HepG2 (cell line): Measurements from ENCODE around the gene CLTA. TPM values are rescaled to one million over a fixed set of nuclear protein-coding genes. Genes with fewer than 3 reads are reported as not detected.

Source experiments
- ATAC-seq: fragments of 200-7000 bp; cut with Tn5 transposase; 3 replicates; pipeline ENCODE4 v1.9.1; 2020; ENCODE audit warnings: mild to moderate bottlenecking, moderate library complexity
- BruUV-seq: library from RNA; stranded (reverse); fragments of 400-500 nt; replicated peaks from 2 replicates; lab custom pipeline; 2021; lab: Mats Ljungman, UMichigan
- CTCF ChIA-PET: fragments of 300-600 bp; formaldehyde crosslinking; extraction: SDS; loops from one replicate; lab custom pipeline; 2021; ENCODE audit warnings: low total read pairs, inconsistent platforms, low intra/inter-chr PET ratio; lab: Yijun Ruan, JAX
- POLR2A ChIA-PET: fragments of 350-600 bp; sonication (Branson Sonifier 250); formaldehyde crosslinking; loops from one replicate; lab custom pipeline; 2020; ENCODE audit warnings: antibody characterized with exemption, inconsistent platforms; lab: Yijun Ruan, JAX
- DNase-seq: peaks from one replicate; pipeline ENCODE4 v3.0.0-alpha.2; 2015; ENCODE audit warnings: low spot score
- FAIRE-seq: peaks from 3 replicates; lab custom pipeline; 2011; peaks lifted over from hg19 to GRCh38; lab: Jason Lieb, UNC
- H2AFZ ChIP-seq: one replicate; pipeline ENCODE4 v1.6.1; 2011; ENCODE audit warnings: low read length, inconsistent platforms
- H3K27ac ChIP-seq: fragments of 300-600 bp; 3 replicates; pipeline ENCODE4 v1.8.0; 2011; ENCODE audit warnings: mixed run types, mild to moderate bottlenecking, mixed read lengths, low read length, inconsistent platforms; ENCODE audit not compliant: insufficient read depth; ENCODE audit errors: extremely low read length
- H3K27me3 ChIP-seq, 2 experiments: fragments of 200-600 bp in 1 of 2; 2 replicates in 1 of 2; 3 replicates in 1 of 2; pipeline versions ENCODE4 v1.6.0 to v1.8.0; 2011; ENCODE audit warnings: low read length in 2 of 2, mild to moderate bottlenecking in 2 of 2, moderate library complexity in 2 of 2, inconsistent platforms in 1 of 2; ENCODE audit not compliant: insufficient read depth in 2 of 2, control insufficient read depth in 1 of 2
- H3K36me3 ChIP-seq, 2 experiments: fragments of 200-600 bp in 1 of 2; replicated peaks in 1 of 2; 2 replicates in 1 of 2; 3 replicates in 1 of 2; pipeline versions ENCODE4 v1.5.1 to v1.8.0; 2011; ENCODE audit warnings: low read length in 2 of 2, inconsistent platforms in 1 of 2; ENCODE audit not compliant: insufficient read depth in 2 of 2, control insufficient read depth in 1 of 2
- H3K4me1 ChIP-seq: 2 replicates; pipeline ENCODE4 v1.5.1; 2012; ENCODE audit warnings: low read length, inconsistent platforms; ENCODE audit not compliant: insufficient read depth
- H3K4me2 ChIP-seq: 2 replicates; pipeline ENCODE4 v1.6.0; 2011; ENCODE audit warnings: low read depth, low read length, inconsistent platforms
- H3K4me3 ChIP-seq, 3 experiments: fragments of 200-600 bp in 1 of 3; sonication (generic), shearing (Covaris generic) in 1 of 3; replicated peaks in 1 of 3; 2 replicates each; pipeline ENCODE4 v1.5.1; 2011 to 2016; ENCODE audit warnings: low read length in 3 of 3, inconsistent platforms in 2 of 3, low read depth in 2 of 3, mild to moderate bottlenecking in 2 of 3, control low read depth in 1 of 3, mixed read lengths in 1 of 3; ENCODE audit not compliant: insufficient read depth in 1 of 3
- H3K79me2 ChIP-seq: one replicate; pipeline ENCODE4 v1.6.1; 2011; ENCODE audit warnings: low read length, inconsistent platforms; ENCODE audit not compliant: insufficient read depth
- H3K9ac ChIP-seq: 2 replicates; pipeline ENCODE4 v1.6.0; 2011; ENCODE audit warnings: mild to moderate bottlenecking, low read depth, low read length, inconsistent platforms; ENCODE audit not compliant: insufficient read depth
- H3K9me3 ChIP-seq: 2 replicates; pipeline ENCODE4 v1.5.1; 2012; ENCODE audit warnings: mild to moderate bottlenecking, low read length
- H4K20me1 ChIP-seq: 2 replicates; pipeline ENCODE4 v1.6.0; 2011; ENCODE audit warnings: inconsistent platforms, mild to moderate bottlenecking, low read length, moderate library complexity; ENCODE audit not compliant: insufficient read depth
- MXD4 ChIP-seq: IDR thresholded peaks from 2 replicates; pipeline ENCODE4 v1.6.1; 2016; ENCODE audit warnings: mild to moderate bottlenecking, missing biosample characterization, missing genetic modification reagents
- RBM39 ChIP-seq: fragments of 200-400 bp; formaldehyde crosslinking; IDR thresholded peaks from one replicate; pipeline ENCODE4 v1.6.1; 2018; ENCODE audit warnings: antibody characterized with exemption, mild to moderate bottlenecking, low read depth, low read length; ENCODE audit not compliant: poor library complexity, severe bottlenecking
- SRF ChIP-seq: IDR thresholded peaks from 2 replicates; pipeline ENCODE4 v1.6.1; 2011; ENCODE audit warnings: mild to moderate bottlenecking, low read depth, low read length, moderate library complexity
- ZBTB7B ChIP-seq: sonication (generic); formaldehyde crosslinking; IDR thresholded peaks from 2 replicates; pipeline ENCODE4 v1.4.0; 2020; ENCODE audit warnings: missing genetic modification reagents
- ZMYM3 ChIP-seq: sonication (generic); formaldehyde crosslinking; IDR thresholded peaks from 2 replicates; pipeline ENCODE4 v1.5.1; 2020; ENCODE audit warnings: mild to moderate bottlenecking, missing genetic modification reagents
- ZNF629 ChIP-seq: sonication (generic); formaldehyde crosslinking; conservative IDR thresholded peaks from 2 replicates; pipeline ENCODE4 v1.5.0; 2020; ENCODE audit warnings: missing genetic modification reagents
- ZNF713 ChIP-seq: sonication (generic); formaldehyde crosslinking; IDR thresholded peaks from 2 replicates; pipeline ENCODE4 v1.4.0; 2020; ENCODE audit warnings: mild to moderate bottlenecking, missing genetic modification reagents
- WGBS: methylation state at CpG from one replicate; pipeline ENCODE4 v1.1.6; 2017; ENCODE audit warnings: low lambda C conversion rate; 5-methylcytosine and 5-hydroxymethylcytosine counted together
- in situ Hi-C: cut with HindIII; loops from 2 replicates; pipeline ENCODE4 v1.10.0; 2017; ENCODE audit warnings: low pct_unique_long_range_greater_than_20kb; ENCODE audit not compliant: extremely low pct_ligation_motif_present
- intact Hi-C: fragments of 100-400 bp; cut with micrococcal nuclease; formaldehyde crosslinking; loops from one replicate; pipeline ENCODE4 v1.10.0; 2022; ENCODE audit not compliant: unreplicated experiment
- polyA plus RNA-seq, 8 experiments: library from polyadenylated mRNA; depleted of rRNA in 3 of 8; stranded (reverse) in 7 of 8; unstranded in 1 of 8; fragments of >200 nt; fragmentation: Illumina TruSeq in 4 of 8; extraction: Trizol in 4 of 8; gene quantifications; 2 replicates each; pipeline versions ENCODE4 v1.2.1 to v1.2.3, GENCODE V29; 2011 to 2016; ENCODE audit warnings: low read depth in 4 of 8, missing spikeins in 1 of 8, mixed read lengths in 1 of 8; ENCODE audit not compliant: insufficient read depth in 1 of 8
- total RNA-seq, 5 experiments: library from RNA; depleted of rRNA; stranded (reverse); fragments of >200 nt; fragmentation: Illumina TruSeq; extraction: Trizol; gene quantifications; 2 replicates each; pipeline ENCODE4 v1.2.3, GENCODE V29; 2016; ENCODE audit warnings: low read depth in 1 of 5
- TF ChIP-seq, protein P1 (sequence below): sonication (generic); formaldehyde crosslinking; IDR thresholded peaks from 2 replicates; pipeline ENCODE4 v1.4.0; 2020; ENCODE audit warnings: missing genetic modification reagents, borderline replicate concordance
- TF ChIP-seq, protein P2 (sequence below): sonication (generic); formaldehyde crosslinking; IDR thresholded peaks from 2 replicates; pipeline ENCODE4 v1.4.0; 2020; ENCODE audit warnings: missing genetic modification reagents; ENCODE audit errors: not compliant biosample characterization

CLTA gene
- total and polyA plus RNA-seq, 2 of the 13 experiments (the other 11 are each of a cell fraction or from before 2014, with no cell fraction given), result 143 to 222 TPM

DNA sequence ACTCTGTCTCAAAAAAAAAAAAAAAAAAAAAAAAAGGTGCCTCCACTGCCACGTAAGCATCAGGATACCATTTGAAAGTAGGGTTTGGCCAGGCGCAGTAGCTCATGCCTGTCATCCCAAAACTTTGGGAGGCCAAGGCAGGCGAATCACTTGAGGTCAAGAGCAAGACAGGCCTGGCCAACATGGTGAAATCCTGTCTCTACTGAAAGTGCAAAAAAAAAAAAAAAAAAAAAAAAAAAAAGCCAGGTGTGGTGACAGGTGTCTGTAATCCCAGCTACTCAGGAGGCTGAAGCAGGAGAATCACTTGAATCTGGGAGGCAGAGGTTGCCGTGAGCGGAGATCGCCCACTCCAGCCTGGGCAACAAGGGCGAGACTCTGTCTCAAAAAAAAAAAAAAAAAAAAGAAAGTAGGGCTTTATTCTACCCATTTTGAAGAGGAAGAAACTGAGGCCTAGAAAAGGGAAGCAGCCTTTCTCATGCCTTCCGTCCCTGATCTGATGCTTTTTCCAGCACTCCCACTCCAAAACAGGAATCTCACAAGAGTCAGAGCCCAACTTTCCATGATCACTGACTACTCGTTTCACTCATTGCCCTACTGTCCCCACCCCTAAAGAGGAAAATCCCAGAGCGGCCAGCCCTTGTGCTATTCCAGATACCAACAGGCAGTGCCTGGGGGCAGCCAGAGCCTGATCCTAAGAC lies 37.8 kb upstream of the CLTA start:
- peaks cover 1 to 5% of the 10 kb centered on the region in 2 experiments; a peak in 2 of 5 replicates for H3K27me3 ChIP-seq
- in situ Hi-C loops, result no loop called here
- no peaks in the 10 kb centered on the region for H3K79me2 ChIP-seq
- no peaks in the 10 kb centered on the region for H3K9me3 ChIP-seq
- ChIA-PET POLR2A (no interaction called here), CTCF (no interaction called here)
- no peak for ATAC-seq
- no peak for FAIRE-seq
- peak; percentile 40; the same call in 1 of the 2 replicates for TF ChIP-seq ZMYM3 (CRISPR knock-in tag)
- no peak for TF ChIP-seq ZBTB7B
- peak; percentile 64 for TF ChIP-seq ZNF629 (CRISPR knock-in tag)
- no peak overlapping the region for H2AFZ ChIP-seq
- WGBS, result 32% methylated on average over 10 of the region's 10 CpGs
- no peak overlapping the region for H3K27ac ChIP-seq
- no peak for DNase-seq
- H4K20me1 ChIP-seq, result no peaks in the 10 kb centered on the region
- peaks cover 31% of the 10 kb centered on the region for H3K4me1 ChIP-seq
- H3K9ac ChIP-seq, result no peak overlapping the region
- H3K4me2 ChIP-seq, result no peak overlapping the region
- intact Hi-C loops, result no loop called here
- H3K4me3 ChIP-seq, result no peak overlapping the region
- BruUV-seq, result no TSS peak
- no peaks in the 10 kb centered on the region for H3K36me3 ChIP-seq

DNA sequence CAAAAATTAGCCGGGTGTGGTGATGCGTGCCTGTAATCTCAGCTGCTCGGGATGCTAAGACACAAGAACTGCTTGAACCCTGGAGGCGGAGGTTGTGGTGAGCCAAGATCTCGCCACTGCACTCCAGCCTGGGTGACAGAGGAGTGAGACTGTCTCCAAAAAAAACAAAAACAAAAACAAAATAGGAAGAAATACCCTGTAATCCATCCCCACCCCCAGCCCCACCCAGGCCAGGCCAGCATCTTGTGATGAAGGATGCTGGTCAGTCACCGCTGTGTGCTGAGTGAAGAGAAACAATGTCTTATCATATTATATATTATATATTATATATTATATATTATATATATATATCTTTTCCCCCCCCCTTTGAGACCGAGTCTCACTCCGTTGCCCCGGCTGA lies 37.0 kb upstream of the CLTA start:
- 37% methylated on average over 9 of the region's 9 CpGs for WGBS
- TF ChIP-seq, protein P1, sequence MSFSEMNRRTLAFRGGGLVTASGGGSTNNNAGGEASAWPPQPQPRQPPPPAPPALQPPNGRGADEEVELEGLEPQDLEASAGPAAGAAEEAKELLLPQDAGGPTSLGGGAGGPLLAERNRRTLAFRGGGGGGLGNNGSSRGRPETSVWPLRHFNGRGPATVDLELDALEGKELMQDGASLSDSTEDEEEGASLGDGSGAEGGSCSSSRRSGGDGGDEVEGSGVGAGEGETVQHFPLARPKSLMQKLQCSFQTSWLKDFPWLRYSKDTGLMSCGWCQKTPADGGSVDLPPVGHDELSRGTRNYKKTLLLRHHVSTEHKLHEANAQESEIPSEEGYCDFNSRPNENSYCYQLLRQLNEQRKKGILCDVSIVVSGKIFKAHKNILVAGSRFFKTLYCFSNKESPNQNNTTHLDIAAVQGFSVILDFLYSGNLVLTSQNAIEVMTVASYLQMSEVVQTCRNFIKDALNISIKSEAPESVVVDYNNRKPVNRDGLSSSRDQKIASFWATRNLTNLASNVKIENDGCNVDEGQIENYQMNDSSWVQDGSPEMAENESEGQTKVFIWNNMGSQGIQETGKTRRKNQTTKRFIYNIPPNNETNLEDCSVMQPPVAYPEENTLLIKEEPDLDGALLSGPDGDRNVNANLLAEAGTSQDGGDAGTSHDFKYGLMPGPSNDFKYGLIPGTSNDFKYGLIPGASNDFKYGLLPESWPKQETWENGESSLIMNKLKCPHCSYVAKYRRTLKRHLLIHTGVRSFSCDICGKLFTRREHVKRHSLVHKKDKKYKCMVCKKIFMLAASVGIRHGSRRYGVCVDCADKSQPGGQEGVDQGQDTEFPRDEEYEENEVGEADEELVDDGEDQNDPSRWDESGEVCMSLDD (CRISPR knock-in tag), result no peak
- TF ChIP-seq, protein P2, sequence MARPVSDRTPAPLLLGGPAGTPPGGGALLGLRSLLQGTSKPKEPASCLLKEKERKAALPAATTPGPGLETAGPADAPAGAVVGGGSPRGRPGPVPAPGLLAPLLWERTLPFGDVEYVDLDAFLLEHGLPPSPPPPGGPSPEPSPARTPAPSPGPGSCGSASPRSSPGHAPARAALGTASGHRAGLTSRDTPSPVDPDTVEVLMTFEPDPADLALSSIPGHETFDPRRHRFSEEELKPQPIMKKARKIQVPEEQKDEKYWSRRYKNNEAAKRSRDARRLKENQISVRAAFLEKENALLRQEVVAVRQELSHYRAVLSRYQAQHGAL (CRISPR knock-in tag), result no peak
- TF ChIP-seq ZNF713 (CRISPR knock-in tag) (no peak), RBM39 (no peak), SRF (no peak), MXD4 (no peak)
- Histone ChIP-seq H3K9ac (no peak overlapping the region), H3K27me3 (peaks cover 1 to 5% of the 10 kb centered on the region in 2 experiments; a peak in 2 of 5 replicates), H3K4me1 (peaks cover 26% of the 10 kb centered on the region), H4K20me1 (no peaks in the 10 kb centered on the region), H3K79me2 (no peaks in the 10 kb centered on the region), H3K36me3 (no peaks in the 10 kb centered on the region), H3K27ac (no peak overlapping the region), H3K4me3 (no peak overlapping the region), H3K9me3 (no peaks in the 10 kb centered on the region), H2AFZ (no peak overlapping the region), H3K4me2 (no peak overlapping the region)
- in situ Hi-C loops, result no loop called here
- CTCF ChIA-PET, result no interaction called here
- ATAC-seq (no peak), FAIRE-seq (no peak), DNase-seq (no peak)
- BruUV-seq, result no TSS peak
- POLR2A ChIA-PET, result no interaction called here
- intact Hi-C loops, result no loop called here
